ENCODE measurements around the gene INSYN1. TPM values are rescaled to one million over a fixed set of nuclear protein-coding genes. Genes with fewer than 3 reads are reported as not detected.

INSYN1 gene
- total and polyA plus RNA-seq, 2 of the 13 experiments (the other 11 are each of a cell fraction or from before 2014, with no cell fraction given) = not detected

- TF ChIP-seq ZNF10 (CRISPR knock-in tag; IDR thresholded peaks at IDR 0.05; ENCODE audit: borderline replicate concordance, low read depth) = no peak
- TF ChIP-seq, protein P1, sequence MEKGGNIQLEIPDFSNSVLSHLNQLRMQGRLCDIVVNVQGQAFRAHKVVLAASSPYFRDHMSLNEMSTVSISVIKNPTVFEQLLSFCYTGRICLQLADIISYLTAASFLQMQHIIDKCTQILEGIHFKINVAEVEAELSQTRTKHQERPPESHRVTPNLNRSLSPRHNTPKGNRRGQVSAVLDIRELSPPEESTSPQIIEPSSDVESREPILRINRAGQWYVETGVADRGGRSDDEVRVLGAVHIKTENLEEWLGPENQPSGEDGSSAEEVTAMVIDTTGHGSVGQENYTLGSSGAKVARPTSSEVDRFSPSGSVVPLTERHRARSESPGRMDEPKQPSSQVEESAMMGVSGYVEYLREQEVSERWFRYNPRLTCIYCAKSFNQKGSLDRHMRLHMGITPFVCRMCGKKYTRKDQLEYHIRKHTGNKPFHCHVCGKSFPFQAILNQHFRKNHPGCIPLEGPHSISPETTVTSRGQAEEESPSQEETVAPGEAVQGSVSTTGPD (CRISPR knock-in tag; IDR thresholded peaks at IDR 0.05) = no peak
Observed at GRCh38 chr15:73749533-73749932, 3.6 kb downstream of the INSYN1 start (continued).

DNA sequence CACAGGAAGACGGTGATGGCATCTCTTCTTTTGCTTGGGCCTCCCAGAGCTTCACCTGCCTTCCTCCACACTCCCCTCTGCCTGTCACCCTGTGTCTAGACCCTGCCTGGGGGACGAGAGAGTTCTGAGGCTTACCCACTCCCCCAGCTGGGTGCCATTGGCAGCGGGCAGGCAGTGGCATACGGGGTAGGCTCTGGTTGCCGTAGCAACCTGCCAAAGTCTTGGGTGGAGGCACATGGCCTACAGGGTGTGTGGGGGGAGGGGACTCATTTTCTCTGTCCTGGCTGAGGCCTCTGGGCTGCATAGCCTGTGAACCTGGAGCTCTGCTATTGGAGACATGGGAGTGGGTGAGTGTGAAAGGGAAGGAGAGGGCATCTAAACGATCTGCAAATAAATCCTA lies 4.4 kb downstream of the INSYN1 start:
- ChIA-PET CTCF (ENCODE audit: low intra/inter-chr PET ratio, low total read pairs) (no interaction called here), POLR2A (no interaction called here)
- H3K9ac ChIP-seq (ENCODE audit: insufficient read depth, low read depth, low read length) = no peak overlapping the region
- H3K27me3 ChIP-seq (ENCODE audit: control insufficient read depth in 1 of 2, insufficient read depth in 2 of 2, low read length in 2 of 2) = peaks cover 7 to 42% of the 10 kb centered on the region in 2 experiments; a peak in 4 of 5 replicates
- WGBS (ENCODE audit: low lambda C conversion rate) = 0% methylated on average over 1 of the region's 6 CpGs
- intact Hi-C loops (cut with micrococcal nuclease; ENCODE audit: unreplicated experiment) (no loop called here), in situ Hi-C loops (cut with HindIII; ENCODE audit: extremely low pct_ligation_motif_present, low pct_unique_long_range_greater_than_20kb) (no loop called here)
- peaks cover 3% of the 10 kb centered on the region; the same call in 1 of the 2 replicates for H4K20me1 ChIP-seq (ENCODE audit: insufficient read depth, low read length)
- H3K79me2 ChIP-seq (ENCODE audit: insufficient read depth, low read length) = no peaks in the 10 kb centered on the region
- no peak for FAIRE-seq
- BruUV-seq (replicated peaks) = no TSS peak
- no peak overlapping the region for H2AFZ ChIP-seq (ENCODE audit: low read length)
- no peak overlapping the region for H3K4me3 ChIP-seq (replicated peaks in 1 of 3; ENCODE audit: insufficient read depth in 1 of 3, low read depth in 2 of 3, low read length in 3 of 3)
- no peak overlapping the region for H3K4me2 ChIP-seq (ENCODE audit: low read depth, low read length)
- H3K4me1 ChIP-seq (ENCODE audit: insufficient read depth, low read length) = no peaks in the 10 kb centered on the region
- no peaks in the 10 kb centered on the region for H3K36me3 ChIP-seq (replicated peaks in 1 of 2; ENCODE audit: control insufficient read depth in 1 of 2, insufficient read depth in 2 of 2, low read length in 2 of 2)
- DNase-seq (ENCODE audit: low spot score) = no peak
- no peaks in the 10 kb centered on the region for H3K9me3 ChIP-seq (ENCODE audit: low read length)
- no peak overlapping the region for H3K27ac ChIP-seq (ENCODE audit: extremely low read length, insufficient read depth, low read length)
- ATAC-seq = no peak
- TF ChIP-seq PAF1 (CRISPR knock-in tag; IDR thresholded peaks at IDR 0.05) (no peak), ZNF446 (CRISPR knock-in tag; IDR thresholded peaks at IDR 0.05) (no peak), ZBTB34 (CRISPR knock-in tag; IDR thresholded peaks at IDR 0.05) (no peak)

All from HepG2 (cell line).